SU-DHL-6 (cell line): ENCODE data around the gene GON4L.

Experiments
- CTCF ChIP-seq: fragments of 200-600 bp; sonication (generic); IDR thresholded peaks from one replicate; pipeline ENCODE4 v1.5.1; 2017; ENCODE audit warnings: antibody characterized with exemption, mild to moderate bottlenecking, low read length, moderate library complexity; ENCODE audit not compliant: insufficient read depth, poor library complexity, severe bottlenecking
- EZH2phosphoT487 ChIP-seq: fragments of 200-600 bp; sonication (generic), shearing (Covaris generic); conservative IDR thresholded peaks from 2 replicates; pipeline ENCODE4 v1.6.1; 2018; ENCODE audit warnings: mild to moderate bottlenecking, antibody characterized with exemption, low read length, moderate library complexity, mixed read lengths

- TF ChIP-seq CTCF, result no peak
- TF ChIP-seq EZH2phosphoT487, result no peak
Measured at GRCh38 chr1:155761736-155762405, 95.1 kb downstream of the GON4L start.
